Stimulated activated naive CD8-positive, alpha-beta T cell treated with anti-CD3 and anti-CD28 coated beads, Interleukin-15, Interleukin-2, amounts not matched to agents 100 U/mL and 50 U/mL, for 24 hours (primary cell): ENCODE data around the gene RCVRN.

Source experiments
- ATAC-seq: fragments of 150-1000 bp; cut with Tn5 transposase; one replicate; pipeline ENCODE4 v1.10.0; 2021
- DNase-seq: peaks from one replicate; pipeline ENCODE4 v3.0.0; 2021

RCVRN gene

DNA sequence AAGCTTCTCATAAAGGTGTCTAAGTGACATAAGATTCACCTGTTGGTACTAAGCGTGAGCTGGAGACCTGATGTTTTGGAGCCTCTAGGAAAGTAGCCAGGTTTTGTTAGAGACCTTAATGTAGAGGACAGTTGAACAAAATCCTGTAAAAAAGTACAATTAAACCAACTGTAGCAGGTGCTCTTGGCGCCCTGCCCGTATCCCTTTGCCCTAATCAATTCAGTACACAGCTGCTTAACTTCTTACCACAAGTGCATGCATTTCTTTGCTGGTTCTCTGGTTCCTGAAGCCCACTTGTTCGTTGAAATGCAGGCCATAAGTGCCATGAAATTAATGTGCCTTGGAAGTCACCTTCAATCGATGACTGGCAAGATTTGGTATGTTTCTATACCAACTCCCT is 54.9 kb downstream of the RCVRN start:
- no peak for ATAC-seq
- no peak for DNase-seq
